GM18511 (cell line): Measurements from ENCODE around the gene TSPEAR.

Source experiments
- ATAC-seq: cut with Tn5 transposase; IDR thresholded peaks from one replicate; pipeline ENCODE4 v1.9.1; 2021; ENCODE audit warnings: mild to moderate bottlenecking, moderate library complexity; ENCODE audit not compliant: unreplicated experiment

Gene TSPEAR

DNA sequence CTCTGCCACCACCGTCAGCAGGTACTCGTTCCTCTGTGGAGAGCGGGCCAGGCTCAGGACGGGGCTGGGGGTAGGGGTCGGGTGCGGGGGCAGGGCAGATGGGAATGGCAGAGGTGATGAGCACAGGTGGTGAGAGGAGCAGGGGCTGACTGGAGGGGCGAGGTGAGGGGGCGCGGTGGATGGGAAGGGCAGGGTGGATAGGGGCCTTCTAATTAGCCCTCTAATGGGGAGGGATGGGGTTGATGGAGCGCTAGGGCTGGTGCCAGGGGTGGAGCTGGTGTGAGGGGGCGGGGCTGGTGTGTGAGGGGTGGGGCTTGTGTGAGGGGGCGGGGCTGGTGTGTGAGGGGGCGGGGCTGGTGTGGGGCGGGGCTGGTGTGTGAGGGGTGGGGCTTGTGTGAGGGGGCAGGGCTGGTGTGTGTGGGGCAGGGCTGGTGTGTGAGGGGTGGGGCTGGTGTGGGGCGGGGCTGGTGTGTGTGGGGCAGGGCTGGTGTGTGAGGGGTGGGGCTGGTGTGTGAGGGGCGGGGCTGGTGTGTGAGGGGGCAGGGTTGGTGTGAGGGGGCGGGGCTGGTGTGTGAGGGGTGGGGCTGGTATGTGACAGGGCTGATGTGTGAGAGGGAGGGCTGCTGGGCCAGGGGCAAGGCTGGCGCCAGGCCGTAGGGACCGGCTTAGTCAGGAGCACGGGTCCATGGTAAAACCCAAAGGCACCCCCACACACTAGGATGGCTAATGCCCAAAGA, 177.3 kb downstream of the TSPEAR start:
- no peak for ATAC-seq

DNA sequence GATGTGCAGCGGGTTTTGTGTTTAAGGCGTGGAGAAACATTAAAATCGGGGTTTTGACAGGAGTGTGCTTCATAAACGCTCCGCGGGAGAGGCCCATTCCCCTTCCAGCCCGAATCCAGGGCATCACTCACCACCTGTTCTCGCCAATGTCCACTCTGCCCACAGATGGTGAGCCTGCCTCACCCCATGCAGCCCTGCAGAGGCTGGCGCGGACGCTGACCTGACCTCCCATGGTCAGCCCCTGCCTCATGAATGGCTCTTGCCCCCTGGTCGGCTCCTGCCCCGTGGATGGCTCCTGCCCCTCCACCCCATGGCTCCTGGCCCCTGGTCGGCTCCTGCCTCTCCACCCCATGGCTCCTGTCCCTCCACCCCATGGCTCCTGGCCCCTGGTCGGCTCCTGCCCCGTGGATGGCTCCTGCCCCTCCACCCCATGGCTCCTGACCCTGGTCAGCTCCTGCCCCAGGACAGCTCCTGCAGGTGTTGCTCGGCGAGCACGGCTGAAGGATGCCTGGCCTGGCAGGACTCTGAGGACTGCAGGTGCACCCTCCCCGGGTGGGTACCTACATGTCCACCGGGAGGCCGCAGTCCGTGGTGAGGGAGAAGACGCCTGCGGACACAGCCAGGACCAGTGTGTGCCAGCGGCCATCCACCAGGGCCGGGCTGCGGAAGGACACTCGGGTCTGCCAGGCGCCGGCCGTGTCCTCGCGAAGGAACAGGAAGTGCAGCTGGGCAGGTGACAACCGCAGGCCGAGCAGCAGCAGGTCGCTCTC, 178.1 kb downstream of the TSPEAR start:
- ATAC-seq = no peak

DNA sequence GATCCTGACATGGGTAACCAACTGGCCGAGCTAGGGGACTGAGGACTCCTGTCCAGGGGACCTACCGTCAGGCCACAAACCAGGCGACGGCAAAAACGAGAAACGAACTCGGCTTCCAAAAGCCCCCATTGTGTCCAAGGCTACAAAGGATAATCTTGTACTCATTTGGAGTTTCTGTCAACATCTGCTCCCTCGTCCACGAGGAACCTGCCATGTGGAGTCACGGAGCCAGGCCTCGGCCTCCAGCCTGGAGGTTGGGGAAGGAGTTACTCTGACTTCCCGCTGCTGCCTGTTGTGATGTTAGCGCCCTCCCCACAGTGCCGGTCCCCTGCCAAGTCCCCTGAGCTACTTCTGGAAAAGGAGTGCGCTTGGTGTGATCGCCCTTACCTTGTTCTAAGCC, 178.7 kb downstream of the TSPEAR start:
- no peak for ATAC-seq

DNA sequence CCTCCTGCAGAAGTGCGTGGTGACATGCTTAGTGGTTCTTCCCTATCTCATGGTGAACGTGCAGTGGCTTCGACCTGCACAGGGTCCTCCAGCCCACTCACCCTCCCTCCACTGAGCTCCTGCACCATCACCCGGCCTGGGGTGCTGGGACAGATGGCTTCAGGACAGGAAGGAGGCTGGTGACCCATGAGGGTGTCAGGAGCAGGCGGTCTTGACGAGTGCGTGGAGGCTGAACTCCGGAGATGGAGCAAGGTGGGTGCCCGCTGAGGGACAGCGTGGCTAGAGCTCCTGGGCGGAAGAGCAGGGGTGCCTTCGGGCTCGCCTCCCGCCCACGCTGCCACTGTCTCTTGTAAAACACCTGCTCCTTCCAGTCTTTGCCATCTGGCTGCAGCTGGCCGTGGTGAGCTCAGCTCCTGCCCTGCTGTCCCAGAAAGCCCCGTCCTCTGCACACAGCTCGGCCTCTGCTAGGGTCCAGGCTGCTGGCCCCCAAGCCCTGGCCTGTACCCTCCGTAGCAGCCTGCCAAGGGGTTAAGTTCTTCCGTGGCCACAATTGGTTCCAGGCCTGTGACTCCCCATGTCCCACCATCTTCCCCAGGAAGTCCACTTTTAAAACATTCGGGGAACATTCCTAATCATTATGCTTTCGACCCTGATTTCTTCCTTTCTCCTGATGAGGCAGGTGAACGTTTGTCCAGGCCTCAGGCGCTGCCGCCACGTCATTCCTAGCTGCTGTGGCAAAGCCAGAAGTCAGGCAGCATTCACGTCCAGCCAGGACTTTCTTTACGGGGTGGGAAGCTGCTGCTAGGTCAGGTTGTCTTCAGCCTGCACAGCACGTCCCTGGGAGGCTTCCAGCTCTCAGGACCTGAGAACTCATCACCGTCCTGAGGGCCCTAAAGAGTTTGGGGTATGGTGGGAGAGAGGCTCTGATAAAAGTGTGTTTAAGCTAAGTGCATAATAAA, 179.5 kb downstream of the TSPEAR start:
- no peak for ATAC-seq

DNA sequence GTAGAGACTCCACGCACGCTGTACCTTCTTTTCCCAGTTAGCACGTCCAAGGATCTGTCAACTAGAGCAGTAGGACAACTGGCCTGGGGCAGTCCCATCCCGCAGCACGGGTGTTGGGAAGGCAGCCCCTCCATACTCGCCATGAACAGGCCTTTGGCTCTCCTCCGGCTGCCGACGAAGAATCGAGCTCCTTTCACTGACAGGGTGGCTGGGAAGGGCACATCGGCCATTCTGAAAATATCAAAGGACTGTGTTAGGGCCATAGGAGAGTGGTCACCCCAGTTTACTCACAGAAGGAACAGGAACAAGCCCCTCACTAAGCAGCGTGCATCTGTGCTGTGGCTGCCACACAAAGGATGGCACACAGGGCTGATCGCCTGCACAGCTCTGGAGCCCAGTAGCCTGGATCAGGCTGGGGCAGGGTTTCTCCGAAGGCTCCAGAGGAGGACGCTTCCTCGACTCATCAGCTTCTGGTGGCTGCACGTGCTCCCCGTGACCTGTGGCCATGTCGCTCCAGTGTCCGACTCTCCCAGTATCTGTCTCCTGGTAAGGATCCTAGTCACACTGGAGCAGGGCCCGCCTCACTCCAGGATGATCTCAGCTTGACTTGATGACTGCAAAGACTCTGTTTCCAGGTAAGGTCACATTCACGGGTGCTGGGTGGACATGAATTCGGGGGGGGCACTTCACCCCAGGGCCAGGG, 180.3 kb downstream of the TSPEAR start:
- no peak for ATAC-seq

DNA sequence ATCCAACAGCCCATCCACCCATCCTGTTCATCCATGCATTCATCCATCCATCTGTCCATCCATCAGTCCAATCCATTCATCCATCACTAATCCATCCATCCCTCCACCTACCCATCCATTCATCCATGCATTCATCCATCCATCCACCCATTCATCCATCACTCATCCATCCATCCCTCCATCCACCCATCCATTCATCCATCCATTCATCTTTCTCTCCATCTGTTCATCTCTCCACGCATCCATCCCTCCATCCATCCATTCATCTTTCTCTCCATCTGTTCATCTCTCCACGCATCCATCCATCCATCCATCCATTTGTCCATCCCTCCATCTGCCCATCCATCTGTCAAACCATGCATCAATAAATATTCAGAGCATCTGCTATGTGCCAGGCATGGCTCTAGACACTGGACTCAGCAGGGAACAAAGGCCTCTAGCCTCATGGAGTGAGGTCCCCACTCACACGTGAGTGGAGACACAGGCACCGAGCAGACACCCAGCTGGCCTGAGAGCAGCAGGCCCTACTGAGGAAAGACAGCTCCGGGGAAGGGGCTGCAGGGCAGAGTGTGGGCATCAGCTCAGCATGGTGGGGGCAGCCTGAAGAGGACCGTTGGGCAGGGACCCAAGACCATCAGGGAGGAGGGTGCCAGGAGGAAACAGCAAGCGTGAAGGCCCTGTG, 181.0 kb downstream of the TSPEAR start:
- ATAC-seq = no peak

DNA sequence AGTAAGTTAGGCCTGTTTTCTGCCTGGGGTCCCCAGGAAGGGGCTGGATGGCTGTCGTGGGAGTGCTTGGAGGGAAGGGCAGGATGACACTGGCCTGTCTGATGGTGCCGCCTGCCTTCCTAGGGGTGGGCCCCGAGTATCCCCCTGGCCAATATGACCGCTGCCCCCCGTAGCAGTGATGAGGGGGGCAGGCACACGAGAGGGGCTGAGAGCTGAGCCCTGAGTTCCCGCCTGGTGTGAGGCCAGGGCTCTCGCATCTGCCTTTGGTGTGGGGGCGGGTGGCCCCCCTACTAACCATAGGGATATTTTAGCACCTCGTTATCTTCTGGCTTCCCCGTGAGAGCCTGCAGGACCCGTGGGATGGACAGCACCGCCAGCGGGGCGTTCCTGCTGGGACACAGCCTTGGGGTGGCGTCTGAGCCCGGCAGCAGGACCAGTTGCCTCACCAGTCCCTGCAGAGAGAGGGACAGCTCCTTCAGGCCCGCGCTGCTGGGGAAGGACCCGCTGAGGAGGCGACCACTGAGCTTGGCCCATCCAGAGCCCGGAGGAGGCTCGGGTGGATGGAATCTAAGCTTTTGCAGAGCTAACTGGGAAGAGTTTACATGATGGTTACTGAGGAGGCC, 181.8 kb downstream of the TSPEAR start:
- no peak for ATAC-seq

DNA sequence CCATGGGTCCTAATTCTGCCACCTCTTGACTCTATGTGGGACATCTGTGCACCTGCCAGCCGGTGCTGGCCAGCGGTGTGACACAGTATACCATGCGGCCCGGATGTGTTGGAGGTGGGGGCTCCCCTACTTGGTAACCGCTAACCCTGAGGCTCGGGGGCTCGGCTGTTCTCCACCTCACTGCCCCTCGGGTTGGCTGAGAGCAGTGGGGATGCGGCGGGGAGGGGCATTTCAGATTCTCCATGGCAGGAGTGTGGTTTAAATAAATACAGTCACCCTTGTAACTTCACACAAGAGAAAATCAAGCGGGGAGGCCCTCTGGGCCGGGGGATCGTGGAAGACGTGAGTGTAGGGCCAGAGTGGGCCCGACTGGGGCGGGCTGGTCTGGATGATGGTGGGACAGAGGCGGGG, 182.4 kb downstream of the TSPEAR start:
- ATAC-seq = no peak

DNA sequence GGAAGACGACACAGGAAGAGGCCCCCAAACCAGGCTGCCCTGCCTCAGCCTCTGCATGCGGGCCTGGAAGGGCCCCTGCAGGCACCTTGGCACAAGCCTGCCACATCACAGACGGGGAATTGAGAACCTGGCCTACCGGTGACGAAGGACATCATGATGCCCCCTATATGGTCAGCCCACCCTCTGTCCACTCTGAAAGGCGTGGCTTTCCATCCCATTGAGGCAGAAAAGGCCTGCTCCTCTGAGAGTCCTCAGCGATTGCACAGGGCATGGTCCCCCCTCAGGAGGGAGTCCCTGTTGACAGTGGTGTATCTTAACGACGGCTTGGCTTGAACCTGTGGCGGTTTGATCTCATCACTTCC, 182.8 kb downstream of the TSPEAR start:
- no peak for ATAC-seq

DNA sequence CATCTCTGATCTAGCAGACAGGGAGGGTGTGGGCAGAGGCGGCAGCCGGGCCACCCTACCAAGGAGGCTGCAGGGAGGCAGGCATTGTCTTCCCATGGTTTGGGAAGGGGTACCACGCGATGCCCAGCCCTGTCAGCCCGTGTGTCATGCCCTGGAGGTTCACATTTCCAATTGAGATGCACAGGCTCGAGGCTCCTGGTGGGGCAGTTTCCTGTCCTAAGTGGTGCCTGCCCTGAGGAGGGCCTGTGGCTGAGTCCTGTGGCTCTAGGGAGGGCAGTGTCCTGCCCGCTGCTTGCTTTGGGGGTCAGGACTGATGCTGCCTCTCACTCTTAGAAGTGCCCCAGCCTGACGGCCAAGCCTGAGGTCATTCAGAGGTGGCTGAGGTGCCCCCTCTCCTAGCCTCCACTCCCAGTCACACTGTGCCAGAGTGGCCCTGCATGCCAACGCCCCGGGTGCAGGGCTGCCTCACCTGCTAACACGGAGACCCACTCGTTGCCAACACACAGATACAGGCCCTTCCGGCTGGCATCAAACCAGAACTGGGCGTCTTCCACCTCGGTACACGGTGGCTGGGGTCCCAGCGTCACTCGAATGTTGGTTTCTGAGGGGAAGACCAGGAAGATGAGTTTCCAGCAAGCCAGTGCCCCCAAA, 183.3 kb downstream of the TSPEAR start:
- ATAC-seq = no peak

DNA sequence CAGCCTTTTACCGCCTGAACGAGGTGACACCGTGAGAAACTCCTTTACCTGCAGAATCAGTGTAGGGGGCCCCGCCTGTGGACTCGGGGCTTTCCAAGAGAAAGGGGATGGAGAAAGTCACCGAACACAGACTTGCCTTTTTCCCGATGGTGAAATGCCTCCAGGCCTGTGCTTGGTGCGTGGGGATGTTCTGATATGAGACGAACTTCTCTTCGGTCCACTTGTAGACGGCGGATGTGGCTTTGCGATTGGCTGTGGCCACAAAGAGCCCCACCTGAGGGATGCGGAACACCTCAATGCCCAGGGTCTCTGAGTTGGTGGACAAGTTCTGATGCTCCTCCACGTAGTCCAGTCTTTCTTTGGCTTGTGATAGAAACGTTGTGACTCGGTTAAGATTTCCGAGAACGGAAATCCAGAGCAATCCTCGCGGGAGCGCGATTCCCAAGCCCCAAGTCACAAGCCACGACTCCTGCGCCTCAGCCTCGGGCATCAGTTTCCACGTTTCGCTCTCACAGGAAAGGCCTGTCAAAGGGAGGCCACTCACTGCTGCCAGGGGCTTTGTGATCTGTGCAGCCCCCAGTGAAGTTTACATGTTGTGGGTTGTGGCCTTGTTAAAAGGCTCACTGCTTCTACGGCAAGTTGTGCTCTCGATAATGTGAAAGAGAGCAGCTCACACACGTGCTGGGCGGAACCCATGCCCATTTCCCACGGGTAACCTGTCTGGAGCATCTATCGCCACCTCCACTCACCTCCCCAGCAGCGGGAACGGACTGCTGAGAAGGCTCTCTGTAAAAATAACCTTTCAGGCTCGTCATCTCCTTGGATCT, 184.0 kb downstream of the TSPEAR start:
- no peak for ATAC-seq

DNA sequence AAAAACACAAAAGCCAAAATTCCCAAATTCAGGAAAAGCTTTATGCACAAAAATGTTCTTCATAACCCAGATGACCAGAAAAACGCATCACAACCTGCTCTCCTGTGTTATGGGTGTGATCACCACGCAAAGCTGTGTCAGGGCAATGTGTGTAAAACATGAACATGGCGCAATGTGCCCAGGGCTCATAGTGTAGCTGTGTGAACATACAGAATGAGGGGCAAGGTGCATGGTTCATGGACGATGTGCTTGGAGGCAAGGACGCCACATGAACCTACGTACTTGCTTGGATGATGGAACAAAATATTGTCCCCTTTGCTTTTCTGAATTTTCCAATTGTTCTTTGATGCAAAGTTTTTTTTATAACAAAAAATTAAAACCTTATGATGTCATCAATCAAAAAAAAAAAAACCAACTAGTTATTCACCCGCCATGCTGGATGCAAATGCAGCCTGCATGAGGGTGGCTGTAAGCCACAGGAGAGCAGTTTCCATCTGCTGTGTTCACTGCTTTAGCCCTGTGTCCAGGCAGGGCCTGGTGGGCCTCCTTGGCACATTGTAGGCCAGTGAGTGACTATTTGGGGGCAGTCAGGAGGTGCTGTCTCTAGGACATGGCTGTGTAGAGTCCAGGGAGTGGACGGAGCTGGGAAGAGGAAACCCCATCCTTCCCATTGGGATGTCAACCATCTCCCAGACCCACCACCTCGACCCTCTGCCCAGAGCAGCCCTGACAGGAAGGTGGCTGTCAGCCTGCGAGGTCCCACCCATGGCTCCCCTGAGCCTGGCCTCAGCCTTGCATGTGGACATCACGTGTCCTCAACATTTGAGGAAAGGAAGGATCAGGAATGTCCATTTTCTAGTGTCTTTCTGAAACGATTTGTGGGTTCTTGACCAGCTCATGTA, 185.0 kb downstream of the TSPEAR start:
- ATAC-seq = no peak

DNA sequence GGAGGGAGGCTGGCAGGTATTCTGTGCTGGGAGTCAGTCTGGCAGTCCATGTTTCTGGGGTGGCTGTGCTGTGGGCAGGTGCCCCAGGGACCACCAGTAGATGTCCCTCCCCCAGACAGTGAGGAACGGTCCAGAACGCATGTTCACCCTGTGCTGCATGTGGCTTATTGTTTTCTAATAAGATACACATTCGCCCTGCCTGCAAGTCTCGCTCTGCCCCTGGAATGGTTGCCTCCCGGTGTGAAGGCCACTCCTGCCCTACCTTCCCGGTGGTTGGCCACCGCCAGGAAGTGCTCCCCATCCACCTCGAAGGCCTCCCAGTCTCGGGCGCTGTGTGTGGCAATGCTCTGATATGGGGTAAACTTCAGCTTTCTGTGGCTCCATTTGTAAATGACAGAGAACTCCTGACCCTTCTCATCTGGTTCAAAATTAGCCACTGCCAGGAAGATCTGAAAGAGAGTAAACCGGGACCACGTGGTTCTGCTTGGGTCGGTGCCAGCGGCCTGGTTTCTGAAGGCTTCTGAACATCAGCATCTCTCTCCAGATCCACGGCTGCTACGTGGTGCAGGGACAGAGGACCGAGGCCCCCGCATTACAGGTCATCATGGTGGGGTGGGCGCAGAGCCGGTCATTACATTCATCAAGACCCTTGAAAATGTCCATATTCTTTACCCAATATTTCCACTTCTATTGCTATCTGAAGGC, 185.8 kb downstream of the TSPEAR start:
- no peak for ATAC-seq

DNA sequence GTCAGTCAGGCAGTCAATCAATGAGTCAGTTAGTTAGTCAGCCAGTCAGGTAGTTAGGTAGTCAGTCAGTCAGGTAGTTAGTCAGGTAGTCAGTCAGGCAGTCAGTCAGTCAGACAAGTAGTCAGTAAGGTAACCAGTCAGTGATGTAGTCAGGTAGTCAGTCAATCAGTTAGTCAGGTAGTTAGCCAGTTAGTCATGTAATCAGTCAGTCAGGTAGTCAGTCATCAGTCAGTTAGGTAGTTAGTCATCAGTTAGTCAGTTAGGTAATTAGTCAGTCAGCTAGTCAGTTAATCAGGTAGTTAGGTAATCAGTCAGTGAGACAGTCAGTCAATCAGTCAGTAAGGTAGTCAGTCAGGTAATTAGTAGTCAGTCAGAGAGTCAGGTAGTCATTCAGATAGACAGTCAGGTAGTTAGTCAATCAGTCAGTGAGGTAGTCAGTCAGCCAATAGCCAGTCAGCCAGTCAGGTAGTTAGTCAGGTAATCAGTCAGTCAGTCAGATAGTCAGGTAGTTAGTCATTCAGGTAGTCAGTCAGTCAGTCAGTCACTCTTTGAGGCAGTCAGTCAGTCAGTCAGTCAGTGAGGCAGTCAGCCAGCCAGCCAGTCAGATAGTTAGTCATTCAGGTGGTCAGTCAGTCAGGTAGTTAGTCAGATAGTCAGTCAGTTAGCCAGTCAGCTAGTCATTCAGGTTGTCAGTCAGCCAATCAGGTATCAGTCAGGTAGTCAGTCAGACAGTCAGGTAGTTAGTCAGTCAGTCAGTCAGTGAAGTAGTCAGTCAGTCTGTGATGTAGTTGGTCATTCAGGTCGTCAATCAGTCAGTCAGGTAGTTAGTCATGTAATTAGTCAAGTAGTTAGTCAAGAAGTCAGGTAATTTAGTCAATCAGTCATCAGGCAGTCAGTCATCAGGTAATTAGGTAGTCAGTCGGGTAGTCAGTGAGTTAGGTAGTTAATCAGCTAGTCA, 186.7 kb downstream of the TSPEAR start:
- no peak for ATAC-seq

DNA sequence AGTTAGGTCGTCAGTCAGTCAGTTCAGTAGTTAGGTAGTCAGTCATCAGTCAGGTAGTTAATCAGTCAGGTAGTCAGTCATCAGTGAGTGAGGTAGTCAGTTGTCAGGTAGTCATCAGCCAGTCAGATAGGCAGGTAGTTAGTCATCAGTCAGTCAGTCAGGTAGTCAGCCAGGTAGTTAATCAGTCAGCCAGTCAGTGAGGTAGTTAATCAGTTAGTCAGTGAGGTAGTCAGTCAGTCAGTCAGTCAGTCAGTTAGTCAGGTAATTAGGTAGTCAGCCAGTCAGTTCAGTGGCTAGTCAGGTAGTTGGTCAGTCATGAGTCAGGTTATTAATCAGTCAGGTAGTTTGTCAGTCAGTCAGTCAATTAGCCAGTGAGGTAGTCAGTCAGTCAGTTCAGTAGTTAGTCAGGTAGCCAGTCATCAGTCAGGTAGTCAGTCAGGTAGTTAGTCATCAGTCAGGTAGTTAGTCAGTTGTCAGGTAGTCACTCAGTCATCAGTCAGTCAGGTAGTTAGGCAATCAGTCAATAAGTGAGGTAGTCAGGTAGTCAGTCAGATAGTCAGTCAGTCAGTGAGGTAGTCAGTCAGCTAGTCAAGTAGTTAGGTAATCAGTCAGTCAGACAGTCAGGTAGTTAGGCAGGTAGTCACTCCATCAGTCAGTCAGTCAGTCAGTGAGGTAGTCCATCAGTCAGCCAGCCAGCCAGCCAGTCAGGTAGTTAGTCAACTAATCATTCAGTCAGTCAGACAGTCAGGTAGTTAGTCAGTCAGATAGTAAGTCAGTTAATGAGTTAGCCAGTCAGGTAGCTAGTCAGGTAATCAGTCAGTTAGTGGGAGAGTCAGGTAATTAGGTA, 187.6 kb downstream of the TSPEAR start:
- no peak for ATAC-seq
